GM21576 (cell line): ENCODE data around the gene TCF3.
A peak's percentile ranks its signal among the peaks of the same experiment; 100 is the strongest.
"Not testable (repeated sequence)": the region's sequence is repeated elsewhere in the genome, so short reads cannot be mapped to it uniquely, and the experiment has no call there.

Experiments
- ATAC-seq: cut with Tn5 transposase; IDR thresholded peaks from one replicate; pipeline ENCODE4 v1.9.1; 2021; ENCODE audit warnings: mild to moderate bottlenecking, moderate library complexity; ENCODE audit not compliant: unreplicated experiment

The TCF3 gene

DNA sequence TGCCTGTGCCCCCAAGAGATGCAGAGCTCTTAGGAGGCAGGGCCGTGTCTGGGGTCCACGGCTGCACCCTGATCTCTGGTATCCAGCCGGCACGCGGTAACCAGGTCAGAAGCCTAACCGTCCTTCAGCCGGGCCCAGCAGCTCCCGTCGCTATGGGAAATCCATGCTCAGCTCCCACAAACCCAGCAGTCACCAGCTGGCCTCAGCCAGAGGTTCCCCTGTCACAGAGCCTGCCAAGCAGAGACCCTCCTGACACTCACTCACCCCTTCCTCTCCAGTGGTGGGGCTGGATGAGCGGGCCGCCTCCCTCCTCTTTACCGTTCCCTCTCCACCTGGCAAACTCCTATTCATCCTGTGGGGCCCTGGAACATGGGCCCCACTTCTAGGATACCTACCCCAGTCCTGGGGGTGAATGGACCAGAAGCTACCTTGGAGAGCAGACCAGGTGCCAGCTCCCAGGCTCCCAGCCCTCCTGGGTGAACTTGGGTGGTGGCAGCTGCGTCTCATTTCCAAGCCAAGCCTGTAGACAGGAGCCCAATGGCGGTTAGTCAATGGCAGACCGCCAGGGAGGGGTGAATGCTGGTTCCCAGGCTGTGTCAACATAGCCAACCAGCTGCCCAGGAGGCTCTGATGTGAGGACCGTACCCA is 21.4 kb upstream of the TCF3 start:
- no peak for ATAC-seq

DNA sequence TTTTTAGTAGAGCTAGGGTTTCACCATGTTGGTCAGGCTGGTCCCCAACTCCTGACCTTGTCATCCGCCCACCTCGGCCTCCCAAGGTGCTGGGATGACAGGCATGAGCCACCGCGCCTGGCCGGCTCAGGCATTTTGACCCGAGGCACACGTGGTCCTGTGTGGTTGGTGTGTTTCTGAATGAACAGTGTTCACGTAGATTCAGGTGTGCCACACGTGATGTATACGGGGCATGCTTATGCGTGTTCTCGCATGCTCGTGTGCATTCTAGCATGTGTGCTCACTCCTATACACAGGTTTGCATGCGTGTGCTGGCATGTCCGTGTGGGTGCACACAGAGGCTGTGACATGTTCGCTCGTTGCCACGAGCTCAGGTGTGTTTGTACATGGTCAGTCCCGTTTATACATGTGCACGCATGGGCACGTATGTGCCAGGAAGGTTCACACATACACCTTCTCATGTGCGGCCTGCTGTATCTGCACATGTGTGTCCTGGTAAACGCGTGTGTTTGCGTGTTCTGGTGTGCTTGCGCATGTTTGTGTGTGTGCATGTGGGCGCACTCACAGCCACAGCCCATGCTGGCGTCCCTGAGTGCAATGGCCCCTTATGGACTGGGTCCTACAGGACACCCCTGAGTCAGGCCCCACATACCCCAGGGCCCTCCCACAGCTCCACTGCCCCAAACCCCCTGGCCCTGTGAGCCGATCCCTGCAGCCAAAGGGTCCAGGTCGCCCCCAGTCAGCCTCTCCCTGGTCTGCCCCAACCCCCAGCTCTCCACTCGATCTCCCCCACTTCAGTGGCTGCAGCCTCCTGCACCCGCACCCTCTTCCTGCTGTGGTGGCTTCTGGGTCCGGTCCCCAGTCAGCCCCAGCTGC is 20.6 kb upstream of the TCF3 start:
- ATAC-seq = no peak

DNA sequence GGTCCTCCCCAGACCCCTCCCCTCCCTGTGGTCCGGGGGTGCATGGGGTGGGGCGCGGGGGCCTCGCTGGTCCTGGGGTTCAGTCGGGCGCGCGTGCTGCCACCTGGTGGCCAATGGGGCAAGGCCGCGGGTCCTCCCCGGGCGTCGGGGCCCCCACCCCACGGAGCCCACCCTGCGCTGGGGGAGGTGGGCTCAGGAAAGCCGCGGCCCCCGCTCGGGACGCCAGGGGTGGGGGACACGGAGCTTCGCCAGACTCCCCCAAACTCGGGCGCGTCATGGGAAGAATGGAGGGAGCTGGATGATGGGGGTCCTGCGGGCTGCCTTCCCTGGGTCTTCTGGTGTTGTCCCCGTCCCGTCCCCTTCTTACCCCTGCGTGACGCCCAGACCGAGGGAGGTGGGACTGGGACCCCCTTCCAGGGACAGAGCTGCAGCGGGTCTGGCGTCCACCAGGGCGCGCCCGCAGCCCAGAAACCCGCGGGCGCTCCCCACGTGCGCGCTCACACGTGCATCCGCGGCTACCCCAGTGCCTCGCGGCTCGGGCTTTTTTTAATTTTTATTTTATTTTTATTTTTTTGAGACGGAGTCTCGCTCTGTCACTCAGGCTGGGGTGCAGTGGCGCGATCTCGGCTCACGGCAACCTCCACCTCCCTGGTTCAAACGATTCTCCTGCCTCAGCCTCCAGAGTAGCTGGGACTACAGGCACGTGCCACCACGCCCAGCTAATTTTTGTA is 19.8 kb upstream of the TCF3 start:
- ATAC-seq = no peak

DNA sequence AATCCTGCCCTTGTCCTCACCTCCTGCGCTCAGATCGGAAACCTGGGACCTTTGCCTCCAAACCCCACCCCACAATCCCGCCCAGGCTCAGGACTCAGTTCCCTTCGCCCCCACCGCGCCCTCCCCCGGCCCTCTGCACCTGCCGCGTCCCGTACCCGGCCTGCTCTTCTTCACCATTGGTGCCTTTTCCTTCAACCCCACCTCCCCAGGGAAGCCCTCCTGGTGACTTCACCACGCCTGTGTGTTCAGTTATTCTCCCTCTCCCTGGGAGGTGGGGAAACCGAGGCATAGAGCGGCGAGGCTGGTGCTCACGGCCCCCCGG is 19.3 kb upstream of the TCF3 start:
- no peak for ATAC-seq

DNA sequence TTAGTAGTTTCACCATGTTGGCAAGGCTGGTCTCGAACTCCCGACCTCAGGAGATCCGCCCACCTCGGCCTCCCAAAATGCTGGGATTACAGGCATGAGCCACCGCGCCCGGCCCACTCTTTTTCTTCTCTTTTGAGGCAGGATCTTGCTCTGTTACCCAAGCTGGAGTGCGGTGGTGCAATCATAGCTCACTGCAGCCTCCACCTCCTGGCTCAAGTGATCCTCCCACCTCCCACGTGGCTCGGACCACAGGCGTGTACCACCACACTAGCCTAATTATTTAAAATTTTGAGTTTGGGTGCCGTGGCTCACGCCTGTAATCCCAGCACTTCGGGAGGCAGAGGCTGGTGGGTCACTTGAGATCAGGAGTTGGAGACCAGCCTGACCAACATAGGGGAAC is 18.3 kb upstream of the TCF3 start:
- not testable (repeated sequence) for ATAC-seq

DNA sequence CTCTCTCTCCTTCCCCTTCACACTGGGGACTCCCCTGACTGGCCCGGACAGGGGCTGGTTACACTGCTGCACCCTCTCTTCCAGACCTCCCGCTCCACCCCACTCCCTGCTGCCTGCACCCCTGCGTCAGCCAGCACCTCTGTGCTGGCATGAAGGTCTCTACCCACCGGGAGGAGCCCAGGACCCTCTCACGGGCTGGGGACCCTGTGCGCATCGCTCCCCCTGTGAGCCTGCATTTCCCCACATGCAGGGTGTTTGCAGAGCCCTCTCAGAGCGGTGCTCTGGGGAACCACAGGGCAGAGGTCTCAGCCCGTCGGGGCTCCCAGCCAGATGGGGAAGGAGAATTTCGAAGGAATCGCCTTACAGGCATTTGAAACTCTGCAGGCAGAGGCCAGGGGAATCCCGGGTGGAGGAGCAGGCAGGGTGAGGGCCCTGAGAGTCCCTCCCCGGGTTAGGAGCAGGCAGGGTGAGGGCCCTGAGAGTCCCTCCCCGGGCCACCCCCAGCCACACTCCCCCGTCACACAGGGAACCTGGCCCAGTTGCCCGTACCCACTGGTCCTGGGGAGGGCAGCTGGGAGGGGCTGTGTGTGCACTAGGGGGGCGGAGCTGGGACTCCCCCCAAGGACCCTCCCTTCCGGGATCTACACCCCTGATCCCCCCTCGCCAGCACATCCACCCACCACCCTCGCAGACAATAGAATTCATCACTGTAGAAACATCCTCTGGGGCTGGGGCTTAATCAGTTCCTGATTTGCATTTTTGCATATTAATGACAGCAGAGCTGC is 16.3 kb upstream of the TCF3 start:
- peak; percentile 31 for ATAC-seq

DNA sequence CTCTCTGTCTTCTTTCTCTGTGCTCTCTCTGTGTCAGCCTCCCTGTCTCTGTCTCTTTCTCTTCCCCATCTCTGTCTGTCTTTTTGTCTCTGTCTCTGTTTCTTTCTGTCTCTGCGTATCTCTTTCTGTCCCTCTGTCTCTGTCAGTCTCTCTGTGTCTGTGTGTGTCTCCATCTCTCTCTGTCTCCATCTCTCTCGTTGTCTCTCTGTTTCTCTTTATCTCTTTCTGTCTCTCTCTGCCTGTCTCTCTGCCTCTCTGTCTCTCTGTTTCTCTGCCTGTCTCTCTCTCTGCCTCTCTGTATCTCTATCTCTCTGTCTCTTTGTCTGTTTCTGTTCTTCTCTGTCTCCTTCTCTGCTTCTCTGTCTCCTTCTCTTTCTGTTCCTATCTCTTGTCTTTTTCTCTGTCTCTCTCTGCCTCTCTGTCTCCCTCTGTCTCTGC is 15.7 kb upstream of the TCF3 start:
- ATAC-seq = no peak

DNA sequence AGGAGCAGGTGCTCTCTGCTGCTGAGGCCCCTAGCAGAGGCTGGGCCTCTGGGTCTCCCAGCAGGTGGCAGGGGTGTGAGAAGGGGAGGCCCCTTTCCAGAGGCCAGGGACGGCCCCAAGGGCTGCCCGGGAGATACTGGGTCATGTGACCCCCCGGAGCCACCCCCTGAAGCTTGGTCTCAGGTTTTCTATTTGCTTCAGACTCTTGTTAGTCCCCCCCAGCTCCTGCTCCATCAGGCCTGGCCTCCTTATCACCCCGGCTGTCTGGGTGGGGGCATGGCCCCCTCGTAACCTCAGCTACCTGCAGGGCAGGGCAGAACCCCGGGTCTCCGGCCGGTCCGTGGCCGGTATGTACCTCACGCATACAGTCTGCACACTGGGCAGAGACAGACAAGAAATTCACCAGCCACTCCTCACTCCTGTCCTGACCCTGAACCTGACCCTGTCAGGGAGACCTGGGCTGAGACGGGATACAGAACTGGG is 13.2 kb upstream of the TCF3 start:
- ATAC-seq = no peak

DNA sequence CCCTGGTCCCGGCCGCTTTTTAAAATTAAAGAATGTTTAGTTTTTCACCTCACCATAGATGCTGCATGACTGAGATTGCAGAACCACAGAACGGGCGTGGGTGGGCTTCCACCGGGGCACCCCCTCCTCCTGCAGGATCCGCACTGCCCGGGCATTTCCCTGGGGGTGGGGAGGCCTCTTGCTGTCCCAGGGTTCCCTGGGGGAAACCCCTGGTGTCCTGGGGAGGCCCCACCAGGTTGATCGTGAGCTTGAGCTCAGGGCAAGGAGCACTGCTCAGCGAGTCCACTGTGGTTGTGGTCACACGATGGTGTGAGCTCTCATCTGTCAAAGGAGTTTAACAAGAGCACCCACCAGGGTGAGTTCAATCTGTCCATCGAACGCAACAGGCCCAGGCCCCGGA is 11.4 kb upstream of the TCF3 start:
- no peak for ATAC-seq

DNA sequence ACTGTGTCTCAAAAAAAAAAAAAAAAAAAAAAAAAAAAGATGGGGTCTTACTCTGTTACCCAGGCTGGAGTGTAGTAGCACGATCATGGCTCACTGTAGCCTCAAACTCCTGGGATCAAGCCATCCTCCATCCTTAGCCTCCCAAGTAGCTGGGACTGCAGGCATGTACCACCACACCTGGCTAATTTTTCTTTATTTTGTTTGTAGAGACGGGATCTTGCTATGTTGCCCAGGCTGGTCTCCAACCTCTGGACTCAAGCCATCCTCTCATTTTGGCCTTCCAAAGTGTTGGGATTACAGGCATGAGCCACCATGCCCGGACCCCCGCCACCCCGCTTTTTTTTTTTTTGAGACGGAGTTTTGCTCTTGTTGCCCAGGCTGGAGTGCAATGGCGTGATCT is 10.8 kb upstream of the TCF3 start:
- not testable (repeated sequence) for ATAC-seq

DNA sequence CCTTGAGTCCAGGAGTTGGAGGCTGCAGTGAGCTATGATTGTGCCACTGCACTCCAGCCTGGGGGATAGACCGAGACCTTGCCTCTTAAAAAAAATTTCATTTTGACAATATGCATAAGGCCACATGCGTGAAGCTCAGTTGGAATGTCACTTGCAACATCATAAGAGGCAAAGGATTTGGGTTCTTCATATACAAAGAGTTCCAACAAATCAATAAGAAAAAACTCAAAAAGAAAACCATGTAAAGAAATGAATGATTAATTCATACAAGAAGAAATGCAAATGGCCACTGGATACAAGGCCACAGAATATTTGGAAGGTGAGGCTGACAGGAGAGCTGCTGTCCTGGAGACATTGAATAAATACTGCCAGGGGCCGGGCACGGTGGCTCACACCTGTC is 9.6 kb upstream of the TCF3 start:
- no peak for ATAC-seq

DNA sequence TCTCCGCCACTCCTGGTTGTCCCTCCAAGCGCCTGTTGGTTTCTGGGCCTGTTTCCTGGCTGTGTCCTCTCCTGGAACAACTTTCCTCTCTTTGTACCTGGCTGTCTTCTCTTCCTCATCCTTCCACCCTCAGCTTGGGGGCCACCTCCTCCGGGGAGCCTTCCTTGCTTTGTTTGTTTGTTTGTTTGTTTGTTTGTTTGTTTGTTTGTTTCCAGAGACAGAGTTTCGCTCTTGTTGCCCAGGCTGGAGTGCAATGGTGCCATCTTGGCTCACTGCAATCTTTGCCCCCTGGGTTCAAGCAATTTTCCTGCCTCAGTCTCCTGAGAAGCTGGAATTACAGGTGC is 6.6 kb upstream of the TCF3 start:
- no peak for ATAC-seq

DNA sequence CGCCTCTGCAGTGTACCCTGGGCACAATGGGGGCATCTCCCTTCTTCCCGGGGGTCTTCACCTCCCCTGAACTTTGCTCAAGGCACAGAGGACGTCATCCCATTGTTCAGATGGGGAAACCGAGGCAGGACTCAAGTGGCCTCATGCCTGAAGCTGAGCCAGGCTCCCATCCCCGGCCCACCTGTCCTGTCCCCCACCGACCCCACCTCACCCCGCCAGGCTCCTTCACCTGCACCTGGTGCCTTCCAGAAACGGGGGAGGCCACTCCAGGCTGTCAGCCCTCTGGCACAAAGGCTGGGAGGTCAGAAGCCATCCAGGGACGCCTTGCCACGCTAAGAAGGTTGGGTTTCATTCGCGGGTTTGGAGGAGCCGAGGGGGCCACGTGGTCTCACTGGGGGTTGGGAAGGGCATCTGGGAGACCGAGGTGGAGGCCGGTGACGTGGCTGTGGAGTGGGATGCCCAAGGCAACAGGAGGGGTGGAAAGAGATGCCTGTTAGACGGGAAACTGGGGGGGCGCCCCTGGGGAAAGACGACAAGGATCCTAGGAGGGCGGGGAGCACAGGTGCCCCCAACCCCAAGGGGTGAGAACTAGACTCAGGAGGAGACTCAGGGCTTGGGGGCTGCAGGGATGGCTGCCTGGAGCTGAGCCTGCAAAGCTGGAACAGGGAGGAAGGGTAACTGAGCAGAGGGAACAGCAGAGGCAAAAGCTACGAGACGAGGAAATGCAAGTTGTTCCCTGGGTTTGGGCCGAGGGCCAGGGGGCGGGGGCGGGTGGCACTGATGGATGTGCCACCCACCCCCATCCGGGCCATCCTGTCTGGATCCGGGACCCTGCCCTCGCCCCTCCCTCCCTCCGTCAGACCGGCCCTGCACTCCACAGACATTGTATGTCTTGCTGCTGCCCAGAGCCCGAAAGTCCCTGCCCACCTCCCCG is 6.0 kb upstream of the TCF3 start:
- no peak for ATAC-seq

DNA sequence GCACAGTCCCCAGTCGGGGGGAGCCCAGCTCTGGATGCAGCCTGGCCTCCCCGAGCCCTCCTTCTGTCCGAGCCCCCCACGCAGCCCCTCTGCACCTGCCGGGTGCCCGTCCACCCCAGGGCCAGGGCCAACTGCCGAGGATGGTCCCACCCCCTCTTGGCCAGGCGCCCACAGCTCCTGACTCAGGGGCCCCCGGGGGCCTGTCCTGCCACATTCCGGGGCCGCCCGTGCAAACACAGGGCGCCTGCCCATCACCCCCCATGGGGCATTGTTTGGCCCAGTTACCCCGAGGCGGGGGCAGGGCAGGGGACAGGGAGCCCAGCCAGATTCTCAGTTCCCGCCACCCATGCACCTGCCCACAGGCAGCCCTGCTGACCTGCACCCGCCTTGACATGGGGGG is 5.3 kb upstream of the TCF3 start:
- no peak for ATAC-seq

DNA sequence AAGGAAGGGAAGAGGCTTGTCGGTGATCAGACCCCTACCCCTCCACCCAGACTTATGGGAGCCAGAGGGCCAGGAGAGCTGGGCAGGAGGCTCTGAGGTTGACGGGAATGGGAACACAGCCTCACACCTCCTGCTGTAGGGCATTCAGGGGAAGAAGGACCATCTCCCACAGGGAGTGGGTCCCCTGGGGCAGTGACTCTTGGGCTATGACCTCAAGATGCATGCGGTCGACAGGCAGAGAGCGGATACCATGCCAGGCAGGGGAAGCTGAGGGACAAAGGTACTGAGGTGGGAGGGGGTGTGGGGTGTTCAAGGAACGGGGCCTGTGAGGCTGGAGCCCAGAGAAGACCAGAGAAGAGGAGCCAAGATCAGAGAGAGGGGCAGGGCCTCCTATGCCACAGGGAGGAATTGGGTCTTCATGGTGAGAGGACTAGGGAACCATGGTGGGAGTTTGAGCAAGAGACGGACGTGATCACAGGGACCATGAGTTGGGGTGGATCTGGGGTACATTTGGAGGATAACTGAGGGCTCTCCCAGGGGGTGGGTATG is 4.6 kb upstream of the TCF3 start:
- ATAC-seq = no peak

DNA sequence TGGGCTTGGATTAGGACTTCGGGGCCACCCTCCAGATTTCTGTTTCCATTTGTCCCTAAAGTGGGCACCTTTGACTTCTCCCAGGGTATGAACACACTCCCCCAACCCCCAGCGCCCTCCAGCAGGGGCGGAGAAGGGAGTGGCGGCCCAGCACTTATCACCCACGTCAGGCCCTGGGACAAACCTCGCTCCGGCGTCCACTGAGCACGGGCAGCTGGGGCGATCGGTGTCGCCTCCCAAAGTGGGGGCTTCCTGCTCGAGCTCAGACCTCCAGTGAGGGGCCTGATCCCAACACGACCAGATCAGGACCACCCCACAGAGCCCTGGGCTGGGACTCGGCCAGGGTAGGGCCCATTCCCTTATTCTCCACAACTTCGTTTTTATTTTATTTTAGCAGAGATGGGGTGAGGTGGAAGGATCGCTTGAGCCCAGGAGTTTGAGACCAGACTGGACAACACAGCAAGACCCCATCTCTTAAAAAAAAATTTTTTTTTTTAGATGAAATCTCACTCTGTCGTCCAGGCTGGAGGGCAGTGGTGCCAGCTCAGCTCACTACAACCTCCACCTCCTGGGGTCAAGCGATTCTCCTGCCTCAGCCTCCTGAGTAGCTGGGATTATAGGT is 3.7 kb upstream of the TCF3 start:
- ATAC-seq = no peak

DNA sequence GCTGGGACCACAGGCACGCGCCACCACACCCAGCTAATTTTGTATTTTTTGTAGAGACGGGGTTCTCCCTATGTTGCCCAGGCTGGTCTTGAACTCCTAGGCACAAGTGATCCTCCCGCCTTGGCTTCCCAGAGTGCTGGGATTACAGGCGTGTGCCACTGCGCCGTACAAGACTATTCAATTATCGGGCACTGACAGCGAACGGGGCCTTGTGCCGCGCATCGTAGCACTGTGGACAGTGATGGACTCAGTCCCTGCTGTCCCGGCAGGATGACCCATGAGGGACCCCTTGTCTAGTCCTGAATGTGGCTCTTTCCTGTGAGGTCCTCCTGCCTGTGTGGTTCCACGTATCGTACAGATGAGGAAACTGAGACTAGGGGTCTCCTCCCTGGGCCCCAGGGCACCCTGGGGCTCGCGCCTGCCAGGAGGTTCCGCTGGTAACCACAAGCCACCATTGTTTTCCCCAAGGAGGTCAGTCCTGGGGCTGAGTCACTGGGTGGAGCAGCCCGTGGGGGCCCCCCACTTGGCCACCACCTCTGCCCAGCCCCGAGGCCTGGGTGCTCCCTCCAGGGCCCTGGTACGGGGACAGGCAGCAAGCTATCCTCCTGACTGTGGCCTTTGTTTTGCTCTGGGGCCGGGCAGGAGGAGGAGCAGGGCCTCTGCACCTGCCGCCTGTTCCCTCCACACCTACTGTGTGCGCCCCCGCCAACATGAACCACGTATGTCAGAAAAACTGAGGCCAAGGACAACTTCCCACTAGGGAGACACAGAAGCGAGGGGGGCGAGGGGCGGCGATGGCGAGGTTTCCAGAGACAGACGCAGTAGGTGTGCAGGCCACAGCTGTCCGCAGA is 2.9 kb upstream of the TCF3 start:
- no peak for ATAC-seq

DNA sequence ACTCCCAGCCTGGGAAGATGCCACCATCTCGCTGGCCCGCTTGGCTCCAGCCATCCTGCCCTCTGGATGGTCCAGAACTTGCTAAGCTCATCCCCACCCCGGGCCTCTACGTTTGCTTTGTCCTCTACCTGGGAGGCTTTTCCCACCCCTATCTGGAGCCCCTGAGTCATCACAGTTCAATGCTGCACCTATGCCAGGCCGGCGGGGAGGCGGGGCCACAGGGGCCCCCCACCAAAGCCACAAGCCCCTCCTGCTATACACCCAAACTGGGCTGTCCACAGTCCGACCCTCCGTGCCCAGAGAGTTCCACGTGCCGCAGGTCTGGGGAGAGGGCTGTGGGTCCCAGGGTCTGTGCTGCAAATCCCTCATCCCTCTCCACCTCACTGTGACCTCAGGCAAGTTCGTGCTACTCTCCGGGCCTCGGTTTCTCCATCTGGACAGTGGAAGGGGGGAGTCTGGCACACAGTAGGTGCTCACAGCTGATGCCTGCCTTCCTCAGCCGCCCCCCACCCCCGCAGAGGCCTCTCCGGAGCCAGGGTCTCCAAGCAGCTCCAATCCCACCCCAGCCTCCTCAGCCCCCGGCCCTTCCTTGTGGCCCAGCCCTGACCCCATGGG is 1.9 kb upstream of the TCF3 start:
- no peak for ATAC-seq
